Bronchial epithelial cell (primary cell): ENCODE measurements around the gene LCN10. TPM values are rescaled to one million over a fixed set of nuclear protein-coding genes. Genes with fewer than 3 reads are reported as not detected.
"Not testable (repeated sequence)": the region's sequence is repeated elsewhere in the genome, so short reads cannot be mapped to it uniquely, and the experiment has no call there.

Source experiments
- DNase-seq: peaks from one replicate; pipeline ENCODE4 v3.0.0-alpha.2; 2010; ENCODE audit warnings: low read depth
- FAIRE-seq: peaks from 2 replicates; lab custom pipeline; 2011; peaks lifted over from hg19 to GRCh38; lab: Jason Lieb, UNC
- H3K27me3 ChIP-seq: 2 replicates; pipeline ENCODE4 v1.5.1; 2011; ENCODE audit warnings: low read length; ENCODE audit not compliant: control insufficient read depth, insufficient read depth
- H3K36me3 ChIP-seq: 2 replicates; pipeline ENCODE4 v1.5.1; 2011; ENCODE audit warnings: low read length; ENCODE audit not compliant: control insufficient read depth, insufficient read depth
- H3K4me3 ChIP-seq: 2 replicates; pipeline ENCODE4 v1.5.1; 2011; ENCODE audit warnings: mild to moderate bottlenecking, low read depth, low read length, control low read depth
- total RNA-seq: library from RNA; depleted of rRNA; stranded (reverse); fragments of >200 nt; gene quantifications from 2 replicates; pipeline ENCODE4 v1.2.1, GENCODE V29; 2014
- TF ChIP-seq, protein P1 (sequence below): IDR thresholded peaks from 2 replicates; pipeline ENCODE4 v1.5.1; 2011; ENCODE audit warnings: mild to moderate bottlenecking, moderate library complexity, low read length, control low read depth, inconsistent platforms; ENCODE audit not compliant: insufficient read depth, severe bottlenecking

The LCN10 gene
- total RNA-seq, 1 donor from 2014 or later, result not detected

DNA sequence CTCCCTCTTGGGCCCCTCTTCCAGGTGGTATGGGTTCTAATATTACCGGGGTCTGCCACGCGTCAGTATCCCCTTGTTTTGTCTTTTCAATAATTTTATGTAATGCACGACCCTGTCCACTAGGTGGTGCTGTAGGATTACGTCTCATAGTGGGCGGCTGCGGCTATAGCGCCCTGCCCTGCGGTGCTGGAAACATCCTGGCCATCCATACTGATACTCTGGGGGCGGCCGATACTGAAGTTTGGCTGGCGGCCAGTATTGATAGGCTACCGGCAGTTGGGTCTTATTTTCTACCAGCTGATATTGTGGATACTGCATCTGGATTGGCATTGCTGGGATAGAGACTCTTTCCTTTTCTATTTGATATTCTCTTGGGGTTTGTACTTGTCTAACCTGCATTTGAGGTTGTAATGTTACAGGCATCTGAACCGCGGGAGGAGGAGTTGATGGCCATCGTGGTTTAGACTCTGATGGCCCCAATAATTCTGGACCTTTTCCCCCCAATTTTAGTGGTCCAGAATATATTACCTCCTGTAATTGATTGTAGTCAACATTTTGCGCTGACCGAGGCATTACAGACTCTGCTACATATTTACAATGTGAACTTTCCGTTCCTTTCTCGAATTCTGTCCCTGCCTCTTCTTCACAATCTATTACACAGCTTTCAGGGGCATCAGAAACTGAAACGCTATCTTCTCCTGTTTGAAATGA lies 45.1 kb upstream of the LCN10 start:
- Histone ChIP-seq H3K36me3 (peaks cover 8% of the 10 kb centered on the region), H3K4me3 (no peak overlapping the region), H3K27me3 (no peaks in the 10 kb centered on the region)
- FAIRE-seq (no peak), DNase-seq (peak; percentile 26)
- TF ChIP-seq, protein P1, sequence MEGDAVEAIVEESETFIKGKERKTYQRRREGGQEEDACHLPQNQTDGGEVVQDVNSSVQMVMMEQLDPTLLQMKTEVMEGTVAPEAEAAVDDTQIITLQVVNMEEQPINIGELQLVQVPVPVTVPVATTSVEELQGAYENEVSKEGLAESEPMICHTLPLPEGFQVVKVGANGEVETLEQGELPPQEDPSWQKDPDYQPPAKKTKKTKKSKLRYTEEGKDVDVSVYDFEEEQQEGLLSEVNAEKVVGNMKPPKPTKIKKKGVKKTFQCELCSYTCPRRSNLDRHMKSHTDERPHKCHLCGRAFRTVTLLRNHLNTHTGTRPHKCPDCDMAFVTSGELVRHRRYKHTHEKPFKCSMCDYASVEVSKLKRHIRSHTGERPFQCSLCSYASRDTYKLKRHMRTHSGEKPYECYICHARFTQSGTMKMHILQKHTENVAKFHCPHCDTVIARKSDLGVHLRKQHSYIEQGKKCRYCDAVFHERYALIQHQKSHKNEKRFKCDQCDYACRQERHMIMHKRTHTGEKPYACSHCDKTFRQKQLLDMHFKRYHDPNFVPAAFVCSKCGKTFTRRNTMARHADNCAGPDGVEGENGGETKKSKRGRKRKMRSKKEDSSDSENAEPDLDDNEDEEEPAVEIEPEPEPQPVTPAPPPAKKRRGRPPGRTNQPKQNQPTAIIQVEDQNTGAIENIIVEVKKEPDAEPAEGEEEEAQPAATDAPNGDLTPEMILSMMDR, result peak; percentile 73

DNA sequence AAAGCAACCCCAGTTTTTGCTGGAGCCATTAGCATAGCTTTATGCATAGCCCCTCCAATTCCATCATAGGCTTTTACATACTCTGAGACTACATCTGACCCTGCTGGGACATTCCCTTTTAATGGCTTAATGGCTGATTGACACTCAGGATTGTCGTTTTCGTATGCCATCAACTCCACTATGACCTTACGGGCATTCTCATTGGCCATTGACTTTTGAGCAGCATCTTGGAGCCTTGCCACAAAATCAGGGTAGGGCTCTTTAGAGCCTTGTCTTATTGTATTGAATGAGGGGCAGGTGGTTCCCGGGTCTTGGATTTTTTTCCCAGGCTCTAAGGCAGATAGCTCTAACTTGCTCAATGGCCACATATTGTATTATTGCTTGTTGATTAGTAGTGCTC lies 44.2 kb upstream of the LCN10 start:
- H3K27me3 ChIP-seq, DNase-seq, H3K36me3 ChIP-seq, H3K4me3 ChIP-seq, FAIRE-seq: not testable (repeated sequence)

DNA sequence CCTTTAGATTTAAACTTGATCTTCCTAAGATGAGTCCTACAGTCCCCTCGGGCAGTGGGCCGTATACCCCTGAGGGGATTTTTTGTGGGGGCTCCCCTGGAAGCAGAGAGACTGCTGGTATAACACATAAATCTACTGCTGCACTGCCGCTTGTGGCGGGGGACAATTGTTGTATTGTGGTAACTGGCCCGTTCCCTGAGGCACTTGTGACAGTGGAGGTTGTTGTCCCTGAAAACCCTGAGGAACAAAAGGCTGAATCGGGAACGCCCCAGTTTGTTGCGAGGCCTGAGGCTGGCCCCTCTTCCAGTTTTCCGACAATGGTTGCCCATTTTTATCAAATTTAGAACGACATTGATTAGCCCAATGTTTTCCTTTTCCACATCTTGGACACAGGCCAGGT lies 43.7 kb upstream of the LCN10 start:
- TF ChIP-seq, protein P1, result no peak
- H3K36me3 ChIP-seq, result no peaks in the 10 kb centered on the region
- H3K27me3 ChIP-seq, result no peaks in the 10 kb centered on the region
- FAIRE-seq, result no peak
- DNase-seq, result no peak
- no peak overlapping the region for H3K4me3 ChIP-seq

DNA sequence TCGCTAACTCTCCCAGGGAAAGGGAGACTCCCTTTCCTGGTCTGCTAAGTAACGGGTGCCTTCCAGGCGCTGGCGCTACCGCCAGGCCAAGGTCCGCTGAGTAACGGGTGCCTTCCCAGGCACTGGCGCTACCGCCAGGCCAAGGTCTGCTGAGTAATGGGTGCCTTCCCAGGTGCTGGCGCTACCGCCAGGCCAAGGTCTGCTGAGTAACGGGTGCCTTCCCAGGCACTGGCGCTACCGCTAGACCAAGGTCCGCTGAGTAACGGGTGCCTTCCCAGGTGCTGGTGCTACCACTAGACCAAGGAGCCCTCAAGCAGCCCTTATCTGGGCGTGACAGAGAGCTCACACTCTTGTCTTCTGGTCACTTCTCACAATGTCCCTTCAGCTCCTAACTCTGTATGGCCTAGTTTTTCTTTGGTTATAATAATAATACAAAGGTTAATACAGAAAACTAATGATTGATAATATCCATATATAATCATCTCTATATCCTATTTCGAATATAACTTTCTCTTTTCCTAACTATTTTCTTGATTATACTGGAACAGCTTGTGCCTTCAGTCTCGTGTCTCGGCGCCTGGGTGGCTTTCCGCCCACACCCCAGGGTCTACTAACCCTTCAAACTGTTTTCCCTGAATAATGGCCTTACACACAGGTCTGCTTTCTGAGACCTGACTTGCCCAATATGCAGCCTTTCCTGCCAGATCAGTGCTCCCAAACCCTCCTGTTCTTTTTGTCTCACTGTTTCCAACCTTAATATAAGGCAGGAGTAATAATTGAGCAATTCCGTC lies 43.0 kb upstream of the LCN10 start:
- DNase-seq, H3K4me3 ChIP-seq, H3K36me3 ChIP-seq, FAIRE-seq, H3K27me3 ChIP-seq: not testable (repeated sequence)

DNA sequence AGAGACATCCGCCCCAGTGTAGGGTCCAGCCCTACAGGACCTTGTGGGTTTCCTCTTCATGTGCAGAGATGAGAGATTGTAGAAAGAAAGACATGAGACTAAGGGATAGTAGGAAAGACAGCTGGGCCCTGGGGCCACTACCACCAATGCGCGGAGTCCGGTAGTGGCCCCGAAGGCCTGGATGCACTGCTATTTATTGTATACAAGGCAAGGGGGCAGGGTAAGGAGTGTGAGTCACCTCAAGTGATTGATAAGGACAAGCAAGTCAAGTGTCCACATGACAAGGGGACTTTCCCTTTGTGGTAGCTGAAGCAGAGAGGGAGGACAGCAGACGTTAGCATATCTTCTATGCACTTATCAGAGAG lies 42.2 kb upstream of the LCN10 start:
- FAIRE-seq, result no peak
- H3K27me3 ChIP-seq, result no peaks in the 10 kb centered on the region
- no peak overlapping the region for H3K4me3 ChIP-seq
- no peaks in the 10 kb centered on the region for H3K36me3 ChIP-seq
- TF ChIP-seq, protein P1, result no peak
- DNase-seq, result no peak

DNA sequence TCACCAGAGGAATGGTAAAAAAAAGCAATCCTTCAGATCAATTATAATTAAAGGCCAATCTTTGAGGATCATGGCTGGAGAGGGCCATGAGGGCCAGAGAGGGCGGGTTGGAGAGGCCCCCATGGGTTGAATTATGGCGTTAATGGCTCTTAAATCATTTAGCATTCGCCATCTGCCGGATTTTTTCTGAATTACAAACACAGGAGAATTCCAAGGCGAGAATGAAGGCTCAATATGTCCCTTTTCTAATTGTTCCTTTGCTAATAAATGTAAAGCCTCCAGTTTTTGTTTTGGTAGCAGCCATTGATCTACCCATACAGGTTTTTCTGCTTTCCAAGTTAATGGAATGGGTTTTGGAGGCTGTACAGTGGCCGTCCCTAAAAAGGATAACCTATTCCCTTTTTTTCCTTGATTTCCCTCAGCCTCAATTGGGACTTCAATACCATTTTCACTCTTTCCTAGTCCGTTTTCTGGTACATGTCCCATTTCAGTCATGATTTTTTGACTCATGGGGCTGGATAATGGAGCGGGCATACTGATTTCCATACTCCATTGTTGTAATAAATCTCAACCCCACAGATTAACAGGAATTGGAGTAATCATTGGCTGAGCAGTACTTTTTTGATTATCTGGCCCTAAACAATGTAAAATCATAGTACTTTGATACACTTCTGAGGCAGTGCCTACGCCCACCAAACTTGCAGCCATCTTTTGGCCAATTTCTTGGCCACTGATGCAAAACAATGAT lies 41.7 kb upstream of the LCN10 start:
- Histone ChIP-seq H3K4me3 (no peak overlapping the region), H3K36me3 (no peaks in the 10 kb centered on the region), H3K27me3 (peaks cover 2% of the 10 kb centered on the region)
- FAIRE-seq, result no peak
- TF ChIP-seq, protein P1, result peak; percentile 31
- DNase-seq, result no peak
